NOMO-1 (cell line): ENCODE data around the gene PYCARD.
"Not testable (repeated sequence)": the region's sequence is repeated elsewhere in the genome, so short reads cannot be mapped to it uniquely, and the experiment has no call there.

Experiments
- DNase-seq, 2 experiments: peaks; one replicate each; lab custom pipeline; 2025; ENCODE audit not compliant: unreplicated experiment in 2 of 2; lab: John Stamatoyannopoulos, UW

Gene PYCARD

DNA sequence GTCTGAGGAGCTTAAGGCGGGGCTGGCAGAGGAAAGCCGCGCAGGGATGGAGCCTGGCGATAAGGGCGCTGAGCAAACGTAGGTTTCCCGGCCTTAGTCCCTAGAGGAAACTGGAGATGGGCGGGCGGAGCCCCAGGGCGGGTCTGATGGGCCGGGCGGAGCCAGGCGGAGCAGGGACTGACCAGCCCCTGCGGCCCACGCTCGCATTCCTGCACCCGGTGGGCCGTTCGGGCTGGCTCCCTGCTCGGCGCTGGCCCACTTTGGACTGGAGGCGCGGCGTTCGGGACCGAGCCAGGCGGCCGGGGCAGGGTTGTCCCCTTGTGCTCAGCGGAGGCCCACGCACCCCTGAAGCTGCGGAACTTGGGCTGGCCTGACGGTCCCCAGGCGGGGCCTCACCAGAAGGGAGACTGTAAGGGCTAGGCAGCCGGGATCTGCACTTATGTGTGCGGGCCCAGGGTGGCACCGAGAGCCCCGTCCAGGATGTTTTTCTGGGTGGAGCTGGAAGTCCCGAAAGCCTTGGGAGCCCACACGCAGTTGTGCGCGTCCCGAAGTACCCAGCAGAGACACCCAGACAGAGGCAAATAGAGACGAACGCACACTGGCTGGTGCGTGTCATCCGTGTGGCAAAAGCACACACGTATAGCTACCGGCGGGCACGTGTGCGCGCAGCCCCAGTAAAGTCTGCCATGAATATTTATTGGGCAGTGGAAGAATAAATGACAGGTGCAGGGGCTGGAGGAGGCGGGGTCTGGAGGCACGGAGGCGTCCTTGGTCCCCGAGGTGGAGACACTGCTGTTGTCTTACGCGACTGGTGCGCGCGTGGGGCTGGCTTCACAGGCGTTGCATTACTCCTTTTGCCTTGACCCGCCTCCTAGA, 13.0 kb upstream of the PYCARD start:
- no peak for DNase-seq

GRCh38 chr16:31214708-31215286, 12.2 kb upstream of the PYCARD start:
- DNase-seq: no peak

GRCh38 chr16:31213877-31214707, 11.5 kb upstream of the PYCARD start, which contains the start of gene TRIM72:
TSS of gene TRIM72 (plus strand) at chr16:31214119. CDS start at chr16:31214739, 620 bp downstream.
- no peak for DNase-seq

GRCh38 chr16:31213342-31213741, 10.8 kb upstream of the PYCARD start:
- no peak for DNase-seq

- no peak for DNase-seq
Measured at GRCh38 chr16:31206776-31207175, 4.2 kb upstream of the PYCARD start.

DNA sequence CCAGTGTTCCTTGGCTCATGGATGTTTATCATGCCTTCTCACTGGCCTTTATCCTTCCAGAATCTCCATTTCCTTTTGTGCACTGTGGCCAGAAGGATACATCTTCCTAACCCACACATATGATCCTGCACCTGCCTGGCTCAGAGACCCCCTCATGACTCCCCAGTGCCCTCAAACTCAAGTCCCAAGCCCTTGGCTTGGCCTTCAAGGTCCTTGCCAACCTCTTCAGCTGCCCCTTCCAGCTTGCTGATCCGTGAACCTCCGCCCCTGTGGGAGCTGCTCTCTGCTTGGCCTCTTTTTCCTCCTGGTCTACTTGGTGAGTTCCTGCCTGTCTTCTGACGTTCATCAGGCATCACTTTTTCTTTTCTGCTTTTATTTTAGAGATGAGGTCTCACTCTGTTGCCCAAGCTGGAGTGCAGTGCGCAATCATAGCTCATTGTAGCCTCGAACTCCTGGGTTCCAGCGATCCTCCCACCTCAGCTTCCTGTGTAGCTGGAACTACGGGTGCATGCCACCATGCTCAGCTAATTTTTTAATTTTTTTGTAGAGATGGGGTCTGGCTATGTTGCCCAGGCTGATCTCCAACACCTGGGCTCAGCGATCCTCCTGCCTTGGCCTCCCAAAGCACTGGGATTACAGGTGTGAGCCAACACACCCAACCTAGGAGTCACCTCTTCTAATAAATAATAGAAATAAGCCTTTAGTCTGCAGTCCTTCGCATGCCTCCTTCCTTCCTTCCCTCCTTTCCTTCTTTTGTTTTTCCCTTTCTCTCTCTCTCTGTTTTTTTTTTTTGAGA, 2.5 kb upstream of the PYCARD start:
- DNase-seq: no peak

GRCh38 chr16:31201582-31202413, 762 bp downstream of the PYCARD start:
- peak; percentile 87 to 90 for DNase-seq

GRCh38 chr16:31200821-31201568, 1.6 kb downstream of the PYCARD start:
- DNase-seq: peak; percentile 72 to 75

GRCh38 chr16:31200111-31200510, 2.4 kb downstream of the PYCARD start:
- DNase-seq: not testable (repeated sequence)

GRCh38 chr16:31199430-31200041, 3.0 kb downstream of the PYCARD start:
- DNase-seq: no peak

- DNase-seq: no peak
Measured at GRCh38 chr16:31198207-31198882, 4.2 kb downstream of the PYCARD start.

GRCh38 chr16:31196324-31197088, 6.1 kb downstream of the PYCARD start:
- DNase-seq: no peak

DNA sequence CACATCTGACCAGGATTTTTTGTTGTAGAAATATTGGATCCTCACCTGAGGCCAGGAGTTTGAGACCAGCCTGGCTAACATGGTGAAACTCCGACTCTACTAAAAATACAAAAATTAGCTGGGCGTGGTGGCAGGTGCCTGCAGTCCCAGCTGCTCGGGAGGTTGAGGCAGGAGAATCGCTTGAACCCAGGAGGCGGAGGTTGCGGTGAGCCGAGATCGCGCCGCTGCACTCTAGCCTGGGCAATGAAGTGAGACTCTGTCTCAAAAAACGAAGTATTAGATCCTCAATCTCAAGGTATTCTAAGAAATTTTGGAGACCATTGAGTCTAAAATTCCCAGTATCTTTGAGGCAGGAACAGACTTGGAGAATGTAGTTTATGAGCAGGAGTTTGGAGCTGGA, 6.7 kb downstream of the PYCARD start:
- not testable (repeated sequence) for DNase-seq

DNA sequence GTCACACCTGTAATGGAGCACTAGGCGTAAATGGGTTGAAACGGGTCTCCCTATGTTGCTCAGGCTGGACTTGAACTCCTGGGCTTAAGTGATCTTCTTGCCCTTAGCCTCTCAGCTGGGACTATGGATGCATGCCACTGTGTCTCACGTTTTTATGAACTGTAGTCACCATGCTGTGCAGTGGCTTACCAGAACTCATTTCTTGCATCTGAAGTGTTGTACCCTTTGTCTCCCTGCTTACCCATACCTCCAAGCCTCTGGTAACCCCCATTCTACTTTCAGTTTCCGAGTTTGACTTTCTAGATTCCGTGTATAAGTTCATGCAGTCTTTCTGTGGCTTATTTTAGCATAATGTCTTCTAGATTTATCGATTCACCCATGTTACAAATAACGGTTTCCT, 7.7 kb downstream of the PYCARD start:
- no peak for DNase-seq

GRCh38 chr16:31193874-31194273, 8.7 kb downstream of the PYCARD start:
- no peak for DNase-seq

GRCh38 chr16:31192856-31193642, 9.5 kb downstream of the PYCARD start:
- no peak for DNase-seq
